COR-L47 (cell line): ENCODE results near the gene FERMT1.
A peak's percentile ranks its signal among the peaks of the same experiment; 100 is the strongest.

Source experiments
- DNase-seq: peaks from one replicate; lab custom pipeline; 2025; lab: John Stamatoyannopoulos, UW

Gene FERMT1

DNA sequence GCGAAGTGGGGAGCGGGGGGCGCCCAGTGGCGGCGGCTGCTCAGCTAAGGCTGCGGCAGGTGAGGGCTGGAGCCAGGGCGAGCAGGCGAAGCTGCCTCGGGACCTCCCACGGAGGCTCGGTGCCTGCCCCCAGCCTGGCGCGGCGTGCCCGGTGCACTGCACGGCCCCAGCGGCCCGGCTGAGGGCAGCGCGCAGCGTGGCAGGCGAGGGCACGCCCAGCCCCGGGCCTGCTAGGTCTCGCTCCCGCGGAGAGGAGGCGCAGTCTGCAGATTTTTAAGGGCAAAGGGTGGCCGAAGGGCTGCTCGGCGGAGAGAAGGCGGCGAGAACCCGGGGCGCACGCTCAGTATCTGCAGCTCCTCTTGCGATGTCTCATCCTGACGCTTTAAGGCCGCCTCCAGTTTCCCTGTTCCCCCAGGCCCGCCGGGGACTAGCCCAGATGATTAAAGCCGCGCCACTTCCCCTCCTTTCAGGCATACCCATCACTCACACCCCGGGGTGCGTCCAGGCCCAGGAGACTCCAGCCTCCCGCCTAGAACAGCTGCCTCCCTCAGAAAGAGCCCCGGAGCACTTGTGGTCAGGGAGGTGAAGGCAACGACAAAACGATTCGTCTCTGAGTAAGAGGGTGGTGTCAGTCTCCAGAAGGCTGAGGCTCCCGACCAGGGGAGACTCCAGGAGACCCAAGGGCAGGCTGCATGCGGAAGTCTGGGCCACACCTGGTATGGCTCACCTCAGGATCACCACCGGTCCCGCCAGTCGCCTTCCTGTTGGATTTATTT is at the start of gene FERMT1:
TSS of gene FERMT1 (minus strand) at position 158 of the 776 bp plus-strand sequence. CDS start 3,476 bp downstream, outside the sequence.
- peak; percentile 57 for DNase-seq

GRCh38 chr20:6169251-6169650 is 46.4 kb upstream of the FERMT1 start:
- no peak for DNase-seq

GRCh38 chr20:6168204-6168603 is 45.4 kb upstream of the FERMT1 start:
- no peak for DNase-seq

DNA sequence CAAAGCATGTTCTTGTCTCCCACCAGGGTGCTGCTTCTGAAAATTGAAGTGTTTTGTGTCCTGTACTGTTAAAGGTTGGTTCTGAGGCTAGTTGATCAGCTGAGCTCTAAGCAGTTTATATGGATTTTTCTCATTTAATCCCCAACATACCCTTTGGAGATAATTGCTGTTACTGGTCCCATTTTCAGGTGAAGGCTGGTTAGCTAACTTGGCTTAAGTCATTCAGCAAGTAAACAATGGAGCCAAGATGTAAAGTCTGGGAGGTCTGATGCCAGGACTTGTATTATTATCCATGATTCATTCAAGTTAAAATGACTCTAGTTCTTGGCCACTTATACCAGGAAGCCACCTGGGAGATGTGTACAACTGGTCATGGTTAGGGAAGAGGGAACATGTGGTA is 42.5 kb upstream of the FERMT1 start:
- no peak for DNase-seq

- no peak for DNase-seq
Measured at GRCh38 chr20:6164421-6165341, 41.9 kb upstream of the FERMT1 start.

GRCh38 chr20:6160736-6161135 is 37.9 kb upstream of the FERMT1 start:
- no peak for DNase-seq

- DNase-seq = no peak
Measured at GRCh38 chr20:6157345-6157744, 34.5 kb upstream of the FERMT1 start.

- DNase-seq = no peak
Measured at GRCh38 chr20:6152777-6153176, 29.9 kb upstream of the FERMT1 start.

GRCh38 chr20:6148073-6148472 is 25.2 kb upstream of the FERMT1 start:
- no peak for DNase-seq

GRCh38 chr20:6142348-6142993 is 19.6 kb upstream of the FERMT1 start:
- peak; percentile 51 for DNase-seq

DNA sequence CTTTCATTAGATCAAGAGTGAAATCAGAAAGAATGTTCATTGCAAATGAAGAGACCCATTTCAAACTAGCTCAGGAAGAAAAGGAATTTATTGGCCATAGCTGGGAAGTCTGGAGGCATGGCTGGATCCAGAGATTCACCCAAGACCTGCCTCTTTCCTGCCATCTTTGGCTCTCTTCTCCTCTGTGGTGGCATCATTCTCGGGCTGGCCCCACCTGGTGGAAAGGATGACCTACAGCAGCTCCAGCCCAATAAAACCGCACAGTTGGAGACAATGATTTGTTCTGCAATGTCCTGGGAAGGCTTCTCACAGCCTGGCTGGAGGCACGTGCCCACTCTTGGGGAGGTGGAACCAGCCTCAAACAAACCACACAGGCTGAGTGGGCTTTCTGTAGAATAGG is 18.1 kb upstream of the FERMT1 start:
- DNase-seq = no peak

DNA sequence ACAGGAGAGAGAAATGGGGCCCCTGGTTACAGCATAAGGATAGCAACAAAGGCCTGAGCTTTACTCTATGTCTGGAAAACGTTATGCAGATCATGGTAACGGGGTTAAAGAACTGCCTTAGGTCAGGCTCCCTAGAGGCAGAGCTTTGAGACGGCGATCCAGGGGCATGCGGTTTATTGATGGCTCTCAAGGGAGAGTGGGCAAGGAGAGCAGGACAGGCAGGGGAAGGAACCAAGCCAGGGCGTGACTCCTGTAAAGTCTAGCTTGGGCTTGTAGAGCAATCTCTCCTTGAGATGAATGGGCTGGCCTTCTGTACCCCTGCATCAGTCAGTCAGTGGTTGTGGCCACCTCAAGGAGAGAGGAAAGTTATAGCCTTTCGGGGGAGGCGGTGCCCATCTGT is 12.5 kb upstream of the FERMT1 start:
- DNase-seq = no peak

- DNase-seq = no peak
Measured at GRCh38 chr20:6134592-6134991, 11.8 kb upstream of the FERMT1 start.

DNA sequence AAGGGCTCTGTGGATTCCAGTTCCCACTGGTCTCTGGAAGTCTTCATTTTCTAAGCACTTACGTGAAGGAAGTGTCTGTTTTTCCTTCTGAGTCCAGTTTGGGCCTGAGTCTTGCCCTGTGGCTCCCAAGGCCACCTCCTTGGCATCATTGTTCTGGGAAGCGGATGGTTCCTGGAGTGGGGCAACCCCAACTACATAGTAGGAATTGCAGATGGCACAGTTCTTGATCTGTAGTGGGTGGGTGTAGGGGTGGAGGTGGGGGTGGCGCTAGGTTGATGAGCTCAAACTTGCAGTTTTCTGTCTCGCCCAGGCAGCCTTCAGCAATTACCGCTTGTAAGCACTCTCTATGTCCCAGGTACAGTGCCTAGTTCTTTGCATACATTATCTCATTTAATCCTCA is 7.2 kb upstream of the FERMT1 start:
- no peak for DNase-seq

DNA sequence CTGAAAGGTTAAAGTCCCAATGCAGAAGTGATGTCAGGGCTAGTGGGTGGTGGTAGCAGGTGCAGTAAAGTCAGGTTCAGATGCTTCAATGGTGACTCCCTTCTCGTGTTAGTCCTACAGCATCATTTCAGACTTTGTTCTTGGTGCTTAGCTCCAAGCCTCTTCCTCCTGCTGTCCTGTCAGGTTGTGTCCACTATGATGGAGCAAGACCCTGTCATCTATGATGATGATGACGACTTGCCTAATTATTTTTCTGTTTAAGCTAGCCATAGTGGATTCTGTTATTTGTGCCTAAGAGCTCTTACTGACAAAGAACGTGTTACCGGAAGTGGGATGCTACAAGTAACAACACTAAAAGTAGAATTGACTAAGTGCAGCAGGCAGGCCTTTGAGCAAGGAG is 5.0 kb upstream of the FERMT1 start:
- DNase-seq = no peak

GRCh38 chr20:6126846-6127245 is 4.0 kb upstream of the FERMT1 start:
- no peak for DNase-seq

DNA sequence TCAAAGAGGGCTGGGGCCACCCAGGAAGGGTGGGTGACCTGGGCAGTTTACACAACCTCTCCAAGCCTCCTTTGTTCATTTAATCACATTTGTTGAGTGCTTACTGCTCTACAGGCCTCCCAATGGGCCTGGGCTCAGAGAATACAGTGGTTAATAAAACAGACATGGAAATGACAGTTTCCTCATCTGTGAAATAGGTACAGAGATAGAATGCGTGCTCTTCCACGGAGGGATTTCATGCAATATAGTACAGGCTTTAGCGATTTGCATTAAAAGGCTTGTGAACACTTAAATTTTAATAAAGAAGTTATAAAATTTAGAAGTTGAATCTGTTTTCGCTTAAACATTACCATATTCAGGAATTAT is 802 bp upstream of the FERMT1 start:
- no peak for DNase-seq

DNA sequence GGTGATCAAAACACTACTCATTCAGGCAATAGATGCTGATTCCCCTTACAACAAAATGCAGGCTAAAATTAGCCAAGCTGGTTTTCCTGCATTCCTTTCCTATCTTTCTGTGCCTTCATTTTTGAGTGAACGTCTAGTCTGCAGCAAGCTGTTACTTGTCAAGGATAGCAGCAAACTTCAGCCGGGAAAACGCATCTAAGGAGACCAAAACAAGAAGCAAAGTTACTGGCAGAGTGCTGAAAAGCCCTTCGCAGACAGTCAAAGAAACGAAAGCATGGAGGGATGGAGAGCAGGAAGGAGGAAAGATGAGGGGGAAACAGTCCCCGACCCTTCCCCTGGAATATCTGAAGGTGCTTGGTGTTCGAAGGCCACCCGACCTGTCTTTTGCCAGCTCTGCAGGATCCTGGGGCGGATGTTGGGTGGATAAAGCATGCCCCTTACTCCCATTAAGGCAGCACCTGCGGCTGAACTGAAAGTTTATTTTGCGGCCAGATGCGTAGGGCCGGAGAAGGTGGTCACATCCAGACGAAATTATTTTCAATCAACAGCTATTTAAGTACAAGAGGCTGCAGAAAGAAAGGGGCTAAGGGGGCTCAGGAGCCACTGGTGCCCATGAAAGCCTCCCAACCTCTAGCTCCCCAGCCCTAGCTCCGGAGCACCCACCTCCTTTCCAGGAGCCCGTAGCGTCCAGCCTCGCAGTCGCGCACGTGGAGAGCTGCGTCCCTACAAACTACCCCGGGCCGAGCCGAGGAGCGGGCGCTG is 538 bp downstream of the FERMT1 start:
- DNase-seq = no peak

GRCh38 chr20:6121504-6121903 is 1.3 kb downstream of the FERMT1 start:
- no peak for DNase-seq

DNA sequence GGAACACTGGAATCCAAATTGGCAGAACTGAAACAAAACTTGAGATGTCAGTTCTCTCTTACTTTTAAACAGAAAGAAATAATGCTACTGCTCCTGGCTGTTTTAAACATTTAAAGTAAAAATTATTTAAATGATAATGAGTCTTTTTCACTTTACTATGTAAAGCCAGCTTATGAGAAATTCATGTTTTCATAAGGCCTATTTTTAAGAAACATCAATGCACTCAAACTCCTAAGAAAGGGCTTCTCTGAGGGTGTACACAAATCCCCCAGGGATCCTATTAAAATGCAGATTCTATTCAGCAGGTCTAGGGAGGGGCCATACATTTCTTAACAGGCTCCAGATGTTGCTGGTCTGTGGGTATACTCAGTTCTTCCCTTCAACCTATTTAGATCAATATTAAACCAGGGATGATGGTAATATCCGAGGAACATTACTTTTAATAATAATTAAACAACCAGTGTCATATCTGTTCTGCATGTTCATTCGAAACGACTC is 2.3 kb downstream of the FERMT1 start:
- DNase-seq = no peak

DNA sequence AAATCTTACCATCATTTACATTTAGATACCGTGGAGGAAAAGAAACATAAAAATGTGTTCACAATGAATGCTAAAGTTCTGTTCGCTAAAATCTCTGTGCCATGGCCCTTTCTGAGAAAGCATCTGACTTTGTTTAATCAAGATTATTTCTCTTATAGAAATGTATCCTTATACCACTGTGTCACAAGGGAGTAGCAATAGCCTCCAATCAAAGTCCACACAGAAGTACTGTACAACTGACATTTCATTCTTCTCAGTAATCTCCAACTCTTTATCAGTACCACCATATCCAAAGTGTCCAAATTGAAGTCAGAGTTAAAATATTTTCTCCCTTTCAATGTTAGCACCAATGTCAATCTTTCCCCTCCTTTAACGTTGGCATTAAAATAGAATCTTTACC is 6.1 kb downstream of the FERMT1 start:
- DNase-seq = no peak
